HL-60 (cell line): ENCODE measurements around the gene DCBLD1.

Experiments
- GABPA ChIP-seq: IDR thresholded peaks from 2 replicates; pipeline ENCODE4 v1.6.1; 2012; ENCODE audit warnings: low read depth
- POLR2AphosphoS5 ChIP-seq: IDR thresholded peaks from 2 replicates; pipeline ENCODE4 v1.6.1; 2012; ENCODE audit warnings: low read depth
- SPI1 ChIP-seq: IDR thresholded peaks from 2 replicates; pipeline ENCODE4 v1.6.1; 2012; ENCODE audit warnings: low read depth, mild to moderate bottlenecking, borderline replicate concordance
- TF ChIP-seq, protein P1 (sequence below): IDR thresholded peaks from one replicate; pipeline ENCODE4 v1.5.1; 2011; ENCODE audit warnings: low read length, control low read depth, inconsistent platforms; ENCODE audit not compliant: insufficient read depth
- TF ChIP-seq, protein P2 (sequence below): IDR thresholded peaks from 2 replicates; pipeline ENCODE4 v1.6.1; 2012; ENCODE audit warnings: low read depth; ENCODE audit not compliant: insufficient replicate concordance

- TF ChIP-seq, protein P1, sequence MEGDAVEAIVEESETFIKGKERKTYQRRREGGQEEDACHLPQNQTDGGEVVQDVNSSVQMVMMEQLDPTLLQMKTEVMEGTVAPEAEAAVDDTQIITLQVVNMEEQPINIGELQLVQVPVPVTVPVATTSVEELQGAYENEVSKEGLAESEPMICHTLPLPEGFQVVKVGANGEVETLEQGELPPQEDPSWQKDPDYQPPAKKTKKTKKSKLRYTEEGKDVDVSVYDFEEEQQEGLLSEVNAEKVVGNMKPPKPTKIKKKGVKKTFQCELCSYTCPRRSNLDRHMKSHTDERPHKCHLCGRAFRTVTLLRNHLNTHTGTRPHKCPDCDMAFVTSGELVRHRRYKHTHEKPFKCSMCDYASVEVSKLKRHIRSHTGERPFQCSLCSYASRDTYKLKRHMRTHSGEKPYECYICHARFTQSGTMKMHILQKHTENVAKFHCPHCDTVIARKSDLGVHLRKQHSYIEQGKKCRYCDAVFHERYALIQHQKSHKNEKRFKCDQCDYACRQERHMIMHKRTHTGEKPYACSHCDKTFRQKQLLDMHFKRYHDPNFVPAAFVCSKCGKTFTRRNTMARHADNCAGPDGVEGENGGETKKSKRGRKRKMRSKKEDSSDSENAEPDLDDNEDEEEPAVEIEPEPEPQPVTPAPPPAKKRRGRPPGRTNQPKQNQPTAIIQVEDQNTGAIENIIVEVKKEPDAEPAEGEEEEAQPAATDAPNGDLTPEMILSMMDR: no peak
- TF ChIP-seq POLR2AphosphoS5 (no peak), GABPA (no peak), SPI1 (no peak)
- TF ChIP-seq, protein P2, sequence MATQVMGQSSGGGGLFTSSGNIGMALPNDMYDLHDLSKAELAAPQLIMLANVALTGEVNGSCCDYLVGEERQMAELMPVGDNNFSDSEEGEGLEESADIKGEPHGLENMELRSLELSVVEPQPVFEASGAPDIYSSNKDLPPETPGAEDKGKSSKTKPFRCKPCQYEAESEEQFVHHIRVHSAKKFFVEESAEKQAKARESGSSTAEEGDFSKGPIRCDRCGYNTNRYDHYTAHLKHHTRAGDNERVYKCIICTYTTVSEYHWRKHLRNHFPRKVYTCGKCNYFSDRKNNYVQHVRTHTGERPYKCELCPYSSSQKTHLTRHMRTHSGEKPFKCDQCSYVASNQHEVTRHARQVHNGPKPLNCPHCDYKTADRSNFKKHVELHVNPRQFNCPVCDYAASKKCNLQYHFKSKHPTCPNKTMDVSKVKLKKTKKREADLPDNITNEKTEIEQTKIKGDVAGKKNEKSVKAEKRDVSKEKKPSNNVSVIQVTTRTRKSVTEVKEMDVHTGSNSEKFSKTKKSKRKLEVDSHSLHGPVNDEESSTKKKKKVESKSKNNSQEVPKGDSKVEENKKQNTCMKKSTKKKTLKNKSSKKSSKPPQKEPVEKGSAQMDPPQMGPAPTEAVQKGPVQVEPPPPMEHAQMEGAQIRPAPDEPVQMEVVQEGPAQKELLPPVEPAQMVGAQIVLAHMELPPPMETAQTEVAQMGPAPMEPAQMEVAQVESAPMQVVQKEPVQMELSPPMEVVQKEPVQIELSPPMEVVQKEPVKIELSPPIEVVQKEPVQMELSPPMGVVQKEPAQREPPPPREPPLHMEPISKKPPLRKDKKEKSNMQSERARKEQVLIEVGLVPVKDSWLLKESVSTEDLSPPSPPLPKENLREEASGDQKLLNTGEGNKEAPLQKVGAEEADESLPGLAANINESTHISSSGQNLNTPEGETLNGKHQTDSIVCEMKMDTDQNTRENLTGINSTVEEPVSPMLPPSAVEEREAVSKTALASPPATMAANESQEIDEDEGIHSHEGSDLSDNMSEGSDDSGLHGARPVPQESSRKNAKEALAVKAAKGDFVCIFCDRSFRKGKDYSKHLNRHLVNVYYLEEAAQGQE: no peak
Observed at GRCh38 chr6:117585647-117586046, 103.2 kb downstream of the DCBLD1 start.
